Lower lobe of right lung (tissue), 2 donors: ENCODE measurements around the gene SPRYD3. TPM values are rescaled to one million over a fixed set of nuclear protein-coding genes. Genes with fewer than 3 reads are reported as not detected.

Source experiments
- ATAC-seq, 2 donors: fragments of 200-7000 bp; cut with Tn5 transposase; one replicate each; pipeline ENCODE4 v1.9.1; 2020 to 2022; ENCODE audit warnings: mild to moderate bottlenecking in 2 of 2, moderate library complexity in 2 of 2
- DNase-seq: peaks from one replicate; pipeline ENCODE4 v3.0.0-alpha.2; 2020
- H3K27ac ChIP-seq: fragments of 200-600 bp; one replicate; pipeline ENCODE4 v1.8.0; 2022
- H3K27me3 ChIP-seq: fragments of 200-600 bp; one replicate; pipeline ENCODE4 v1.8.0; 2022; ENCODE audit warnings: low read depth
- H3K36me3 ChIP-seq: fragments of 200-600 bp; one replicate; pipeline ENCODE4 v1.8.0; 2022; ENCODE audit warnings: mild to moderate bottlenecking
- H3K4me1 ChIP-seq: fragments of 200-600 bp; one replicate; pipeline ENCODE4 v1.8.0; 2022
- H3K4me3 ChIP-seq: fragments of 200-600 bp; one replicate; pipeline ENCODE4 v1.8.0; 2022; ENCODE audit warnings: mild to moderate bottlenecking
- H3K9me3 ChIP-seq: fragments of 200-600 bp; one replicate; pipeline ENCODE4 v1.8.0; 2022
- intact Hi-C: fragments of 100-400 bp; cut with DNase I; formaldehyde crosslinking; loops from one replicate; pipeline ENCODE4 v1.11.0; 2022
- total RNA-seq: library from RNA; stranded (reverse); fragmentation: NEBNext Ultra II Directional; extraction: Animal tissue kit (Norgen Biotek cat#: 25700); gene quantifications from one replicate; pipeline ENCODE4 v1.2.1, GENCODE V29; 2021
- TF ChIP-seq, protein P1 (sequence below): fragments of 200-600 bp; IDR thresholded peaks from one replicate; pipeline ENCODE4 v1.8.0; 2022; ENCODE audit warnings: antibody characterized with exemption, mild to moderate bottlenecking
- donor health status: DM: no; HTN: yes; CAD: no; lungs with severe emphysema.

SPRYD3 gene
- total RNA-seq, 1 donor from 2014 or later: 47.9 TPM

DNA sequence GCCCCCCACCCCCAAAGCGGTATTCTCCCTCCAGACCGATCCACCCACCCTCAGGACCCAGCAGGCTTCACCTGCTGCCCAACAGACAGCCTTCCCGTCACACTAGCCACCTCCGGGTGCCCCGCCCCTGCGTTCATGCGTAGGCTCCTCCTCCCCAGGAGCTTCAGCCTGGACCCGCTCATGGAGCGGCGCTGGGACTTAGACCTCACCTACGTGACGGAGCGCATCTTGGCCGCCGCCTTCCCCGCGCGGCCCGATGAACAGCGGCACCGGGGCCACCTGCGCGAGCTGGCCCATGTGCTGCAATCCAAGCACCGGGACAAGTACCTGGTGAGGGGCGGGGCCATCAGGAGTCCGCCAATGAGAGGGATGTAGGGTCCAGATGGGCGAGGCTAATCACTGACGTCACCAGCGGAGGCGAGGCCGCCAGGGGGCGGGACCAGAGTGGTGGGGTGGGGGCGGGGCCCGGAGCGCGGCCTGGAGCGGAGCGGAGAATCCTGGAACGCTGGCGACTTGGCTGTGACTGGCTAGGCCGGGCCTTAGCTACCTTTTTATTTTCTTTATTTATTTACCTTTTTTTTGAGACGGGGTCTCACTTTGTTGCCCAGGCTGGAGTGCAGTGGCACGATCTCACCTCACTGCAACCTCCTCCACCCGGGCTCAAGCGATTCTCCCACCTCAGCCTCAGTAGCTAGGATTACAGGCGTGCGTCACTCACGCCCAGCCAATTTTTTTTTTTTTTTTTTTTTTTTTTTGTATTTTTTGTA lies 24.9 kb downstream of the SPRYD3 start:
- H3K27ac ChIP-seq: peak overlapping the region; percentile 97
- H3K36me3 ChIP-seq: peaks cover 66% of the 10 kb centered on the region
- H3K4me1 ChIP-seq: peaks cover 61% of the 10 kb centered on the region
- no peaks in the 10 kb centered on the region for H3K27me3 ChIP-seq
- intact Hi-C loops: no loop called here
- DNase-seq (peak; percentile 95), ATAC-seq (peak; percentile 87 to 89)
- H3K4me3 ChIP-seq: peak overlapping the region; percentile 83
- TF ChIP-seq, protein P1, sequence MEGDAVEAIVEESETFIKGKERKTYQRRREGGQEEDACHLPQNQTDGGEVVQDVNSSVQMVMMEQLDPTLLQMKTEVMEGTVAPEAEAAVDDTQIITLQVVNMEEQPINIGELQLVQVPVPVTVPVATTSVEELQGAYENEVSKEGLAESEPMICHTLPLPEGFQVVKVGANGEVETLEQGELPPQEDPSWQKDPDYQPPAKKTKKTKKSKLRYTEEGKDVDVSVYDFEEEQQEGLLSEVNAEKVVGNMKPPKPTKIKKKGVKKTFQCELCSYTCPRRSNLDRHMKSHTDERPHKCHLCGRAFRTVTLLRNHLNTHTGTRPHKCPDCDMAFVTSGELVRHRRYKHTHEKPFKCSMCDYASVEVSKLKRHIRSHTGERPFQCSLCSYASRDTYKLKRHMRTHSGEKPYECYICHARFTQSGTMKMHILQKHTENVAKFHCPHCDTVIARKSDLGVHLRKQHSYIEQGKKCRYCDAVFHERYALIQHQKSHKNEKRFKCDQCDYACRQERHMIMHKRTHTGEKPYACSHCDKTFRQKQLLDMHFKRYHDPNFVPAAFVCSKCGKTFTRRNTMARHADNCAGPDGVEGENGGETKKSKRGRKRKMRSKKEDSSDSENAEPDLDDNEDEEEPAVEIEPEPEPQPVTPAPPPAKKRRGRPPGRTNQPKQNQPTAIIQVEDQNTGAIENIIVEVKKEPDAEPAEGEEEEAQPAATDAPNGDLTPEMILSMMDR: no peak
- no peaks in the 10 kb centered on the region for H3K9me3 ChIP-seq

- H3K36me3 ChIP-seq: peaks cover 58% of the 10 kb centered on the region
- peak overlapping the region; percentile 83 for H3K4me3 ChIP-seq
- ATAC-seq: peak; percentile 40 to 65
- H3K27me3 ChIP-seq: no peaks in the 10 kb centered on the region
- intact Hi-C loops: no loop called here
- no peak for DNase-seq
- H3K4me1 ChIP-seq: peaks cover 69% of the 10 kb centered on the region
- H3K9me3 ChIP-seq: no peaks in the 10 kb centered on the region
- peak overlapping the region; percentile 97 for H3K27ac ChIP-seq
- TF ChIP-seq, protein P1: peak; percentile 64
These were observed 25.7 kb downstream of the SPRYD3 start for GRCh38 chr12:53053218-53054111.

DNA sequence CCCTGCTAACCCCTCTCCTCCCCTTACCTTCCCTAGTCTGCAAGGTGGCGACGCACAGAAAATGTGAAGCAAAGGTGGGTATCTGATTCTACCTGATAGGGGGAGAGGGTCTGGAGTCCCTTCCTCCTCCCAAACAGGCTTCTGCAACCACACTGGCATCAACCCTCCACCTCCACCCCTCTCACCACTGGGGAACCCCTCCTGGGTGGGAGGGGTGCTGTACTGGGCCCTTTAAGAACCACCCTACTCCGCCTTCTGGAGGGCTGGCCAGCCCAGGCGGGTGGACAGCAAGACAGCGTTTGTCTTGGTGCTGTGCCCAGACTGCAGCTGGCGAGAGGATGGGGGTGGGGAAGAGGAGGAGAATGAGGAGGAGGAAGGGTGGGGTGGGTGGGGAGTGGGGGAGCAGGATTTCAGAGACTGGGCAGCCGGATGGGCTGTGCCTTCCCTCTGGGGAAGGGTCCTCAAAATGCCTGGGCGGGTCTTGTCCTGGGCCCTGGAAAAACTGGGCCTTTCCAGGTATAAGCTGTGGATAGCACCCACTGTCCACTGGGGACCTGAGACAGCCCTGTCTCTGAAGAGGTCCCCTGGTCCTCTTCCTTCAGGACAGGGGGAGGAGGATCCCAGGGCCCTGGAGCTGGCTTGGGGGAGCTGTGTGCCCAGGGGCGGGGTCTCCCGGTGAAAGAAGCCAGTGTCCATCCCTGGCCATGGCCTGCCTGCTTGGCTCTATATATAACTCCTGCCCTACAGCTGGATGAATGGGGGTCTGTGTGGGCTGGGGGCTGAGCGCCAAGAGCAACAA lies 26.6 kb downstream of the SPRYD3 start:
- H3K27me3 ChIP-seq: no peaks in the 10 kb centered on the region
- DNase-seq (peak; percentile 85), ATAC-seq (peak; percentile 13 to 41)
- H3K4me3 ChIP-seq: peak overlapping the region; percentile 83
- H3K36me3 ChIP-seq: peaks cover 49% of the 10 kb centered on the region
- peak overlapping the region; percentile 97 for H3K27ac ChIP-seq
- TF ChIP-seq, protein P1: no peak
- peaks cover 77% of the 10 kb centered on the region for H3K4me1 ChIP-seq
- no peaks in the 10 kb centered on the region for H3K9me3 ChIP-seq
- intact Hi-C loops: no loop called here

DNA sequence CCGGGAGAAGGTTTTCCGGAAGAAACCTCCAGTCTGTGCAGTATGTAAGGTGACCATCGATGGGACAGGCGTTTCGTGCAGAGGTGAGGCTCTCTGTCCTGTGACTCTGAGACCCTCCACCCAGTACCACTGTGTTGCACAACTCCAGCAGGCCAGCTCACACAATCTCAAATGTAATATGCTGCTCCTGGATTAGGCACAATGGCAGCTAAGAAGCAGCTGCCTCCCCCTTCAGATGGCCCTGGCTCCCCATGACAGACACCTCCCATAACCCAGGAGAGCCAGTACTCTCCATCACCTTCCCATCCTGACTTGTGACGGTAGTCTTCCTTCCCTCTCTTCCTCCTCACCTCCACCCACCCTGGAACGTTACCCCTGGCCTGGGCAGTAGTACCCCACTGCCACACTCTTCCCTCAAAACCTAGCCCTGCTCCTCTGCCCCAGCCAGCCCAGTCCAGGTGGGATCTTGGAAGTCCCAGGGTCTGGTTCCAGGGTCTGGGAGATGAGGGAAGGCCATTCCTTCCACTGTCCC lies 27.2 kb downstream of the SPRYD3 start:
- H3K9me3 ChIP-seq: no peaks in the 10 kb centered on the region
- H3K4me1 ChIP-seq: peaks cover 78% of the 10 kb centered on the region
- no peak for ATAC-seq
- intact Hi-C loops: no loop called here
- H3K27me3 ChIP-seq: no peaks in the 10 kb centered on the region
- TF ChIP-seq, protein P1: no peak
- peaks cover 43% of the 10 kb centered on the region for H3K36me3 ChIP-seq
- H3K27ac ChIP-seq: peak overlapping the region; percentile 97
- peak overlapping the region; percentile 83 for H3K4me3 ChIP-seq
- no peak for DNase-seq
